Loucy (cell line): ENCODE measurements around the gene TLR9.

ENCODE experiments used
- H2AFZ ChIP-seq: fragments of 200-600 bp; sonication (generic); 2 replicates; pipeline ENCODE4 v1.6.0; 2016; ENCODE audit warnings: antibody characterized with exemption, mild to moderate bottlenecking, low read length, moderate library complexity
- H3F3A ChIP-seq: fragments of 200-600 bp; 2 replicates; pipeline ENCODE4 v1.6.0; 2016; ENCODE audit warnings: antibody characterized with exemption, low read depth, mild to moderate bottlenecking
- H3K27me3 ChIP-seq: fragments of 200-600 bp; sonication (generic); 2 replicates; pipeline ENCODE4 v1.6.1; 2014; ENCODE audit warnings: low read length, mild to moderate bottlenecking; ENCODE audit not compliant: insufficient read depth, poor library complexity, severe bottlenecking
- H3K36me3 ChIP-seq: fragments of 200-600 bp; sonication (generic); 2 replicates; pipeline ENCODE4 v1.6.1; 2016; ENCODE audit warnings: low read length; ENCODE audit not compliant: insufficient read depth
- H3K4me1 ChIP-seq: fragments of 200-600 bp; sonication (generic); 2 replicates; pipeline ENCODE4 v1.5.1; 2014; ENCODE audit warnings: low read length, mild to moderate bottlenecking; ENCODE audit not compliant: insufficient read depth, poor library complexity, severe bottlenecking
- H3K4me2 ChIP-seq: fragments of 200-600 bp; sonication (generic); 2 replicates; pipeline ENCODE4 v1.6.0; 2014; ENCODE audit warnings: antibody characterized with exemption, low read length, low read depth, mild to moderate bottlenecking; ENCODE audit not compliant: poor library complexity, severe bottlenecking
- H3K4me3 ChIP-seq: fragments of 200-600 bp; sonication (generic); 2 replicates; pipeline ENCODE4 v1.5.1; 2014; ENCODE audit warnings: low read length, mild to moderate bottlenecking, mixed read lengths; ENCODE audit not compliant: poor library complexity, severe bottlenecking
- H3K79me2 ChIP-seq: fragments of 200-600 bp; sonication (generic); 2 replicates; pipeline ENCODE4 v1.6.1; 2014; ENCODE audit warnings: low read length; ENCODE audit not compliant: insufficient read depth
- H3K9ac ChIP-seq: fragments of 200-600 bp; sonication (generic); 2 replicates; pipeline ENCODE4 v1.6.0; 2014; ENCODE audit warnings: mild to moderate bottlenecking, low read depth, low read length, moderate library complexity; ENCODE audit not compliant: poor library complexity, severe bottlenecking
- H3K9me2 ChIP-seq: fragments of 200-600 bp; sonication (generic); replicated peaks from 2 replicates; pipeline ENCODE4 v1.6.1; 2016; ENCODE audit warnings: low read depth, low read length, mixed read lengths
- H3K9me3 ChIP-seq: fragments of 200-600 bp; sonication (generic); 2 replicates; pipeline ENCODE4 v1.6.1; 2014; ENCODE audit warnings: mild to moderate bottlenecking, antibody characterized with exemption, low read length, low read depth; ENCODE audit not compliant: insufficient read depth
- H4K20me1 ChIP-seq: fragments of 200-600 bp; sonication (generic); 2 replicates; pipeline ENCODE4 v1.6.0; 2014; ENCODE audit warnings: antibody characterized with exemption, low read length, mild to moderate bottlenecking; ENCODE audit not compliant: insufficient read depth, poor library complexity, severe bottlenecking
- CTCF ChIP-seq: fragments of 200-600 bp; sonication (generic); conservative IDR thresholded peaks from 2 replicates; pipeline ENCODE4 v1.5.1; 2014; ENCODE audit warnings: mild to moderate bottlenecking, antibody characterized with exemption, low read length
- EZH2phosphoT487 ChIP-seq: fragments of 200-600 bp; IDR thresholded peaks from 2 replicates; pipeline ENCODE4 v1.6.1; 2018; ENCODE audit warnings: antibody characterized with exemption, mild to moderate bottlenecking, moderate library complexity, borderline replicate concordance

Gene TLR9

GRCh38 chr3:52246264-52246620 is 20.8 kb upstream of the TLR9 start:
- Histone ChIP-seq H3K4me1 (no peaks in the 10 kb centered on the region), H3K36me3 (no peaks in the 10 kb centered on the region; the same call in 1 of the 2 replicates), H3K9me2 (no peaks in the 10 kb centered on the region), H3K79me2 (no peaks in the 10 kb centered on the region), H3K27me3 (no peaks in the 10 kb centered on the region), H3F3A (no peaks in the 10 kb centered on the region), H4K20me1 (no peaks in the 10 kb centered on the region), H3K9ac (no peak overlapping the region), H3K4me2 (no peak overlapping the region), H3K9me3 (no peaks in the 10 kb centered on the region), H3K4me3 (no peak overlapping the region), H2AFZ (no peak overlapping the region)
- no peak for TF ChIP-seq CTCF
- no peak for TF ChIP-seq EZH2phosphoT487

GRCh38 chr3:52245322-52246263 is 20.1 kb upstream of the TLR9 start, which contains the start of gene PPM1M:
Gene PPM1M, plus strand, starts transcription at chr3:52245759. Its CDS starts 66 bp downstream, at chr3:52245825.
- H2AFZ ChIP-seq = no peak within 1 kb of the TSS
- H4K20me1 ChIP-seq = no peaks in the 10 kb centered on the region
- no peaks in the 10 kb centered on the region for H3K9me3 ChIP-seq
- H3K4me2 ChIP-seq = no peak within 1 kb of the TSS
- peaks cover 5% of the 10 kb centered on the region for H3K4me1 ChIP-seq
- no peak within 1 kb of the TSS for H3K9ac ChIP-seq
- no peak within 1 kb of the TSS for H3K4me3 ChIP-seq
- no peaks in the 10 kb centered on the region for H3K79me2 ChIP-seq
- no peaks in the 10 kb centered on the region for H3F3A ChIP-seq
- no peaks in the 10 kb centered on the region for H3K9me2 ChIP-seq
- no peaks in the 10 kb centered on the region for H3K27me3 ChIP-seq
- TF ChIP-seq EZH2phosphoT487 (no peak), CTCF (no peak)
- H3K36me3 ChIP-seq = no peaks in the 10 kb centered on the region

GRCh38 chr3:52243791-52244628 is 18.6 kb upstream of the TLR9 start:
- Histone ChIP-seq H4K20me1 (no peaks in the 10 kb centered on the region), H2AFZ (no peak overlapping the region), H3K9me3 (no peaks in the 10 kb centered on the region), H3K9ac (no peak overlapping the region), H3K4me1 (peaks cover 13% of the 10 kb centered on the region), H3K4me3 (no peak overlapping the region), H3K4me2 (no peak overlapping the region), H3K36me3 (no peaks in the 10 kb centered on the region), H3F3A (no peaks in the 10 kb centered on the region), H3K79me2 (peaks cover 13% of the 10 kb centered on the region), H3K9me2 (no peaks in the 10 kb centered on the region), H3K27me3 (no peaks in the 10 kb centered on the region)
- no peak for TF ChIP-seq EZH2phosphoT487
- TF ChIP-seq CTCF = no peak
